Suprapubic skin (tissue), 4 donors: Measurements from ENCODE around the gene EGR2. TPM values are rescaled to one million over a fixed set of nuclear protein-coding genes. Genes with fewer than 3 reads are reported as not detected.

Experiments used
- DNase-seq, 2 donors: peaks; one replicate each; pipeline ENCODE4 v3.0.0-alpha.2; 2019; ENCODE audit warnings: low spot score in 2 of 2
- H3K27ac ChIP-seq: fragments of 200-600 bp; sonication (generic); one replicate; pipeline ENCODE4 v1.5.1; 2019
- H3K27me3 ChIP-seq: fragments of 200-600 bp; sonication (generic); one replicate; pipeline ENCODE4 v1.5.1; 2019
- H3K36me3 ChIP-seq: fragments of 200-600 bp; sonication (generic); one replicate; pipeline ENCODE4 v1.5.1; 2019
- H3K4me1 ChIP-seq: fragments of 200-600 bp; sonication (generic); one replicate; pipeline ENCODE4 v1.5.1; 2019
- H3K4me3 ChIP-seq: fragments of 200-600 bp; sonication (generic); one replicate; pipeline ENCODE4 v1.5.1; 2019; ENCODE audit warnings: mild to moderate bottlenecking
- H3K9me3 ChIP-seq: fragments of 200-600 bp; sonication (generic); one replicate; pipeline ENCODE4 v1.5.1; 2019
- EP300 ChIP-seq: sonication (generic); formaldehyde crosslinking; IDR thresholded peaks from one replicate; pipeline ENCODE4 v1.6.1; 2017; ENCODE audit warnings: antibody characterized with exemption
- POLR2A ChIP-seq, 2 donors: fragments of 450-650 bp; IDR thresholded peaks; one replicate each; pipeline ENCODE4 v1.6.1; 2017; ENCODE audit warnings: antibody characterized with exemption in 2 of 2, mild to moderate bottlenecking in 2 of 2, moderate library complexity in 2 of 2
- POLR2AphosphoS5 ChIP-seq, 3 donors: sonication (generic); formaldehyde crosslinking; IDR thresholded peaks; one replicate each; pipeline ENCODE4 v1.6.1; 2017; ENCODE audit warnings: antibody characterized with exemption in 3 of 3
- WGBS: methylation state at CpG from one replicate; pipeline ENCODE4 v1.1.5; 2018; 5-methylcytosine and 5-hydroxymethylcytosine counted together
- total RNA-seq, 4 donors: library from RNA; depleted of rRNA; stranded (reverse); fragments of >200 nt; gene quantifications; one replicate each; pipeline ENCODE4 v1.1.0, GENCODE V29; 2016
- TF ChIP-seq, protein P1 (sequence below), 2 donors: fragments of 200-600 bp in 1 of 2; fragments of 450-650 bp in 1 of 2; sonication (generic) in 1 of 2; IDR thresholded peaks; one replicate each; pipeline ENCODE4 v1.5.1; 2016 to 2019; ENCODE audit warnings: antibody characterized with exemption in 2 of 2, mild to moderate bottlenecking in 1 of 2, moderate library complexity in 1 of 2

The EGR2 gene
- total RNA-seq, 4 donors from 2014 or later: 7.2 to 39.0 (median 24.3) TPM

DNA sequence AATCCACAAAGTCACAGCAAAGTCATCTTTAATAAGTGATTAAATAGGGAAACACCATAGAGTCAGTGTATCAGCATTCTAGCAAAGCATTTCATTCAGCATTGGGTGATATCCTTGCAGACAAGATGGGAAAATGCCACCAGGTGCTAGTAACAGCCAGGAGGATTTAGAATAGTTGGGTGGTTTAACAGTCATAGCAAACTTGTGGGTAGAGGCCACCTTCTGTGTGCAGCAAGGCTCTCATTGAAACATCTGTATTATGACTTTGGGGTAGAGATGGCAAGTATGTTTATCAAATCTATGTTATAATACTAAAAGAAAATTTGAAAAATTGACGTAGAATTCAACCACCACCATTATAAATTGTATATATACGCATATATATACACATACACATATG lies 38.0 kb downstream of the EGR2 start:
- Histone ChIP-seq H3K4me1 (no peaks in the 10 kb centered on the region), H3K27me3 (no peaks in the 10 kb centered on the region), H3K9me3 (no peaks in the 10 kb centered on the region), H3K27ac (no peak overlapping the region), H3K4me3 (no peak overlapping the region), H3K36me3 (no peaks in the 10 kb centered on the region)
- TF ChIP-seq POLR2AphosphoS5 (IDR thresholded peaks at IDR 0.05): no peak
- TF ChIP-seq POLR2A (IDR thresholded peaks at IDR 0.05): no peak
- TF ChIP-seq, protein P1, sequence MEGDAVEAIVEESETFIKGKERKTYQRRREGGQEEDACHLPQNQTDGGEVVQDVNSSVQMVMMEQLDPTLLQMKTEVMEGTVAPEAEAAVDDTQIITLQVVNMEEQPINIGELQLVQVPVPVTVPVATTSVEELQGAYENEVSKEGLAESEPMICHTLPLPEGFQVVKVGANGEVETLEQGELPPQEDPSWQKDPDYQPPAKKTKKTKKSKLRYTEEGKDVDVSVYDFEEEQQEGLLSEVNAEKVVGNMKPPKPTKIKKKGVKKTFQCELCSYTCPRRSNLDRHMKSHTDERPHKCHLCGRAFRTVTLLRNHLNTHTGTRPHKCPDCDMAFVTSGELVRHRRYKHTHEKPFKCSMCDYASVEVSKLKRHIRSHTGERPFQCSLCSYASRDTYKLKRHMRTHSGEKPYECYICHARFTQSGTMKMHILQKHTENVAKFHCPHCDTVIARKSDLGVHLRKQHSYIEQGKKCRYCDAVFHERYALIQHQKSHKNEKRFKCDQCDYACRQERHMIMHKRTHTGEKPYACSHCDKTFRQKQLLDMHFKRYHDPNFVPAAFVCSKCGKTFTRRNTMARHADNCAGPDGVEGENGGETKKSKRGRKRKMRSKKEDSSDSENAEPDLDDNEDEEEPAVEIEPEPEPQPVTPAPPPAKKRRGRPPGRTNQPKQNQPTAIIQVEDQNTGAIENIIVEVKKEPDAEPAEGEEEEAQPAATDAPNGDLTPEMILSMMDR (IDR thresholded peaks at IDR 0.05): no peak
- TF ChIP-seq EP300: no peak
- 91% methylated on average over 2 of the region's 2 CpGs for WGBS
- DNase-seq: no peak

GRCh38 chr10:62772186-62772974 lies 43.8 kb downstream of the EGR2 start:
- Histone ChIP-seq H3K4me3 (no peak overlapping the region), H3K27ac (no peak overlapping the region), H3K36me3 (no peaks in the 10 kb centered on the region), H3K27me3 (peaks cover 3% of the 10 kb centered on the region), H3K4me1 (peaks cover 2% of the 10 kb centered on the region), H3K9me3 (no peaks in the 10 kb centered on the region)
- no peak for DNase-seq
- 58% methylated on average over 7 of the region's 7 CpGs for WGBS
- TF ChIP-seq, protein P1 (IDR thresholded peaks at IDR 0.05): no peak
- no peak for TF ChIP-seq POLR2AphosphoS5 (IDR thresholded peaks at IDR 0.05)
- TF ChIP-seq EP300: no peak
- no peak for TF ChIP-seq POLR2A (IDR thresholded peaks at IDR 0.05)

DNA sequence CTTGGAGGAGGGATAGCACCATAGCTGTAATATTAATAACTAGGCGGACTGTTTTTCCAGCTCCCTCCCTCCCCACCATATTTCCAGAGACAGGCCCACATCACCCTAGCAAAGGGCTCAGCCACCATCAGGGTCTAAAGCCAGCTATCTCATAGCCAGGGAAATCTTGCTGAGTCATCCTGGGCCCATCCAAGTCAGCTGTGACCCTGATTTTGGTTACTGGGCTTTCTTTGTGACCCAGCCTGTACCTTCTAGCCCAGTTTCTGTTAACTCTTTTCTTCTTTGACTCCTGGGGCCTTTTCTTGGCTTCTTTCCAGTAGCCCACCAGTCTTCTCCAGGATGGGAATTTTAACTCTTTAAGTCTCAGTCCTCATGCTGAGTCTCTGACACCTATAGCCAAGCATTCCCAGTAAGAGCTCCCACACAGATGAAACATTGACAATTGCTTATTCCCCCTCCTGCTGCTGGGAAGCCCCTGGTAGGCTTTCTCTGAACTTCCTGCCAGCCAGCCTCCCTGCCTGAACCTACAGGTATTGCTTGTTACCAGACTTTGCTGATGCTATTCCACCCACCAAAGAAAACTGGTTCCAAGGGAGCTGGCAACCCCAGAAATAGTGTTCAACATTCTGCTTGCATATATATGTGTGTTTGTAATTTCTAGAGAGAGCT lies 46.5 kb downstream of the EGR2 start:
- DNase-seq: no peak
- no peak overlapping the region for H3K4me3 ChIP-seq
- H3K27me3 ChIP-seq: peaks cover 3% of the 10 kb centered on the region
- peaks cover 2% of the 10 kb centered on the region for H3K4me1 ChIP-seq
- H3K27ac ChIP-seq: no peak overlapping the region
- WGBS: 93% methylated on average over 1 of the region's 1 CpG
- no peaks in the 10 kb centered on the region for H3K9me3 ChIP-seq
- H3K36me3 ChIP-seq: no peaks in the 10 kb centered on the region
- no peak for TF ChIP-seq EP300
- TF ChIP-seq, protein P1 (IDR thresholded peaks at IDR 0.05): no peak
- no peak for TF ChIP-seq POLR2AphosphoS5 (IDR thresholded peaks at IDR 0.05)
- TF ChIP-seq POLR2A (IDR thresholded peaks at IDR 0.05): no peak

DNA sequence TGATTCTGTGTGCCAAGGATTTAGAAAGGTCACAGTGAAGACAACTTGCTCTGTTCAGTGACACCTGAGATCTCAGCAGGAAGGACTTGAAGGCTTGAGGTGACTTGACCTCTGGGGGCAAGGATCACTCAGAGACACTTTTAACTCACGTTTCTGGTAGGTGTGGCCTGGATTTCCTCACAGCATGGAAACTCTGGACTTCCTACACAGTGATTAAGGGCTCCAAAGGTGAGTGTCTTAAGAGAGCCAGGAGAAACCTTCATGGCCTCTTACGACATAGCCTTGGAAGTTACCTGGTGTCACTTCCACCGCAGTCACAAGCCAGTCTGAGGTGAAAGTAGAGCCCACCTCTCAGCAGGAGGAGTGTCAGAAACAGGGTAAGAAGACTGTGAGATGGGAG lies 49.8 kb downstream of the EGR2 start:
- Histone ChIP-seq H3K27me3 (no peaks in the 10 kb centered on the region), H3K9me3 (no peaks in the 10 kb centered on the region), H3K4me3 (no peak overlapping the region), H3K4me1 (peaks cover 2% of the 10 kb centered on the region), H3K27ac (no peak overlapping the region), H3K36me3 (no peaks in the 10 kb centered on the region)
- no peak for TF ChIP-seq EP300
- TF ChIP-seq POLR2A (IDR thresholded peaks at IDR 0.05): no peak
- TF ChIP-seq, protein P1 (IDR thresholded peaks at IDR 0.05): no peak
- TF ChIP-seq POLR2AphosphoS5 (IDR thresholded peaks at IDR 0.05): no peak
- 83% methylated on average over 3 of the region's 3 CpGs for WGBS
- no peak for DNase-seq

- TF ChIP-seq EP300 (no peak), POLR2AphosphoS5 (IDR thresholded peaks at IDR 0.05) (no peak), POLR2A (IDR thresholded peaks at IDR 0.05) (no peak)
- TF ChIP-seq, protein P1 (IDR thresholded peaks at IDR 0.05): no peak
- WGBS: 84% methylated on average over 2 of the region's 2 CpGs
- H3K4me1 ChIP-seq: peaks cover 2% of the 10 kb centered on the region
- no peaks in the 10 kb centered on the region for H3K36me3 ChIP-seq
- no peaks in the 10 kb centered on the region for H3K9me3 ChIP-seq
- H3K4me3 ChIP-seq: no peak overlapping the region
- no peak for DNase-seq
- no peak overlapping the region for H3K27ac ChIP-seq
- H3K27me3 ChIP-seq: no peaks in the 10 kb centered on the region
Observed at GRCh38 chr10:62765726-62766125, 50.4 kb downstream of the EGR2 start.
